Upper lobe of left lung (tissue), 6 donors: ENCODE measurements around the gene OOSP1. TPM values are rescaled to one million over a fixed set of nuclear protein-coding genes. Genes with fewer than 3 reads are reported as not detected.

Experiments used
- ATAC-seq, 2 donors: fragments of 200-7000 bp; cut with Tn5 transposase; one replicate each; pipeline ENCODE4 v1.9.1; 2022; ENCODE audit warnings: mild to moderate bottlenecking in 2 of 2, moderate library complexity in 2 of 2; ENCODE audit not compliant: low FRiP score in 2 of 2
- DNase-seq, 2 donors: peaks; one replicate each; pipeline ENCODE4 v3.0.0-alpha.2; 2019 to 2020
- H3K27ac ChIP-seq, 4 donors: fragments of 200-600 bp; sonication (generic); one replicate each; pipeline ENCODE4 v1.5.1; 2016 to 2019
- H3K27me3 ChIP-seq, 4 donors: fragments of 200-600 bp; sonication (generic); one replicate each; pipeline ENCODE4 v1.5.1; 2017 to 2019
- H3K36me3 ChIP-seq, 4 donors: fragments of 200-600 bp; sonication (generic); one replicate each; pipeline ENCODE4 v1.5.1; 2016 to 2019
- H3K4me1 ChIP-seq, 4 donors: fragments of 200-600 bp; sonication (generic); one replicate each; pipeline ENCODE4 v1.5.1; 2018 to 2019
- H3K4me3 ChIP-seq, 4 donors: fragments of 200-600 bp; sonication (generic); one replicate each; pipeline ENCODE4 v1.5.1; 2017 to 2019; ENCODE audit warnings: mild to moderate bottlenecking in 2 of 4, moderate library complexity in 1 of 4
- H3K9me3 ChIP-seq, 4 donors: fragments of 200-600 bp; sonication (generic); one replicate each; pipeline ENCODE4 v1.5.1; 2018 to 2019
- CTCF ChIP-seq, 6 experiments: fragments of 450-650 bp in 4 of 6; fragments of 200-600 bp in 2 of 6; sonication (generic) in 2 of 6; IDR thresholded peaks; one replicate each; pipeline ENCODE4 v1.5.1; 2016 to 2019; ENCODE audit warnings: antibody characterized with exemption in 6 of 6
- EP300 ChIP-seq, 4 donors: sonication (generic); formaldehyde crosslinking; IDR thresholded peaks; one replicate each; pipeline ENCODE4 v1.5.1; 2017; ENCODE audit warnings: antibody characterized with exemption in 4 of 4, control low read depth in 2 of 4
- POLR2A ChIP-seq, 4 donors: fragments of 450-650 bp; IDR thresholded peaks; one replicate each; pipeline ENCODE4 v1.5.1; 2016 to 2017; ENCODE audit warnings: antibody characterized with exemption in 4 of 4, mild to moderate bottlenecking in 2 of 4
- POLR2AphosphoS5 ChIP-seq, 2 donors: sonication (generic); formaldehyde crosslinking; IDR thresholded peaks; one replicate each; pipeline ENCODE4 v1.5.1; 2017; ENCODE audit warnings: antibody characterized with exemption in 2 of 2
- WGBS, 2 donors: methylation state at CpG; one replicate each; pipeline ENCODE4 v1.1.5; 2017 to 2018; 5-methylcytosine and 5-hydroxymethylcytosine counted together
- total RNA-seq, 6 donors: library from RNA; depleted of rRNA in 4 of 6; stranded (reverse); fragments of >200 nt in 4 of 6; gene quantifications; one replicate each; pipeline versions ENCODE4 v1.1.0 to v1.2.1, GENCODE V29; 2016 to 2021
- donor health status: DM: no; HTN: no; CAD: no; lungs with moderate emphysema.
- donor health status: DM: no; HTN: yes; CAD: no; lungs with severe emphysema.

The OOSP1 gene
- total RNA-seq, 6 donors from 2014 or later, result 0.91 TPM; not detected in 5

GRCh38 chr11:59963733-59964132, 25.5 kb downstream of the OOSP1 start, which contains the start of gene OOSP4A:
Gene OOSP4A, plus strand, starts transcription at chr11:59964033. Its CDS starts 0 bp downstream, at chr11:59964033.
- Histone ChIP-seq H3K36me3 (no peaks in the 10 kb centered on the region), H3K9me3 (no peaks in the 10 kb centered on the region), H3K4me3 (no peak within 1 kb of the TSS), H3K27ac (no peak within 1 kb of the TSS), H3K27me3 (no peaks in the 10 kb centered on the region), H3K4me1 (no peaks in the 10 kb centered on the region)
- TF ChIP-seq CTCF (IDR thresholded peaks at IDR 0.05), result no peak
- TF ChIP-seq EP300 (IDR thresholded peaks at IDR 0.05), result no peak
- TF ChIP-seq POLR2A (IDR thresholded peaks at IDR 0.05), result no peak
- no peak for TF ChIP-seq POLR2AphosphoS5 (IDR thresholded peaks at IDR 0.05)
- ATAC-seq (no peak), DNase-seq (no peak)
- WGBS, 2 donors, result 82 to 90% methylated on average over 3 of the region's 3 CpGs

DNA sequence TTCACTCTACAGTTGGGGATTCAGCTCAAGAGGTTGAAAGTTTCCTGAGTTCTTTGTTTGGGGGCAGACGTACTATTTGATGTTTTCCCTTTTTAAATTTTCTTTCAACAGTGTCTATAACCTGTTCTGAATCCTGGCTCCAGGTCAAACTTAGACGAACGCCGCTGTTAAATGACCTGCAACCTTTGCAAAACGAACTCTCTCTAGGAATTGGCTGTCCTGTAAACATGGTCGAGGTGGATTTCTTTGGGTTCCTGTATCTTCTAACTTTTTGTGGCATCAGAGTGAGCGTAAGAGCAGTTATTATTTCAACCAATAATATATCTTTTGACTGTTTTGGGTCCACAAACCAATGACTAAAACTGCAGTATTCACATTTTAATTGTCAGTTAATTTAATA, 27.2 kb downstream of the OOSP1 start:
- no peak overlapping the region for H3K4me3 ChIP-seq
- DNase-seq, result no peak
- WGBS, 2 donors, result 77 to 87% methylated on average over 7 of the region's 7 CpGs

DNA sequence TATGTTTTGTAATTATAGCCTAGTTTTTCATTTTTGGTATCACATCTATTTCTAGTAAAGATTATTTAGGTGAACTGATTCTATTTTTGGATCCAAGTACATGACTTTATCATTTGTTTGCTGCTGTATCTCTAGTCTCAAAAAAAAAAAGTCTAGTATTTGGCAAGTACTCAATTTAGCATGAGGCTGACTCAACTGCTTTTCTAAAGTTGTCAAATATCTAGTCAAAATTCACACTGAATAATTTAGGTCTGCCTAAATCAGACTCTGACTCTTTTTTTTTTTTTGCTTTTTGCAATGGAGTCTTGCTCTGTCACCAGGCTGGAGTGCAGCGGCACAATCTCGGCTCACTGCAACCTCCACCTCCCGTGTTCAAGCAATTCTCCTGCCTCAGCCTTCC, 28.0 kb downstream of the OOSP1 start:
- Histone ChIP-seq H3K4me3 (no peak overlapping the region), H3K4me1 (no peaks in the 10 kb centered on the region), H3K9me3 (no peaks in the 10 kb centered on the region), H3K27me3 (no peaks in the 10 kb centered on the region), H3K27ac (no peak overlapping the region), H3K36me3 (no peaks in the 10 kb centered on the region)
- ATAC-seq, result no peak
- 97 to 100% methylated on average over 3 of the region's 3 CpGs for WGBS, 2 donors
- no peak for DNase-seq
- TF ChIP-seq EP300 (IDR thresholded peaks at IDR 0.05) (no peak), POLR2AphosphoS5 (IDR thresholded peaks at IDR 0.05) (no peak), CTCF (IDR thresholded peaks at IDR 0.05) (no peak)

More for the DNA sequence above, 27.2 kb downstream of the OOSP1 start:
- ATAC-seq, result no peak
- H3K36me3 ChIP-seq, result no peaks in the 10 kb centered on the region
- no peaks in the 10 kb centered on the region for H3K27me3 ChIP-seq
- TF ChIP-seq POLR2AphosphoS5 (IDR thresholded peaks at IDR 0.05), result no peak
- TF ChIP-seq CTCF (IDR thresholded peaks at IDR 0.05), result no peak
- TF ChIP-seq POLR2A (IDR thresholded peaks at IDR 0.05), result no peak
- TF ChIP-seq EP300 (IDR thresholded peaks at IDR 0.05), result no peak
- H3K9me3 ChIP-seq, result no peaks in the 10 kb centered on the region
- H3K27ac ChIP-seq, result no peak overlapping the region
- H3K4me1 ChIP-seq, result no peaks in the 10 kb centered on the region

GRCh38 chr11:59967677-59968394, 29.6 kb downstream of the OOSP1 start:
- no peaks in the 10 kb centered on the region for H3K4me1 ChIP-seq
- no peaks in the 10 kb centered on the region for H3K27me3 ChIP-seq
- no peak for ATAC-seq
- no peak overlapping the region for H3K4me3 ChIP-seq
- H3K9me3 ChIP-seq, result no peaks in the 10 kb centered on the region
- no peaks in the 10 kb centered on the region for H3K36me3 ChIP-seq
- WGBS, 2 donors, result 82 to 93% methylated on average over 3 of the region's 3 CpGs
- TF ChIP-seq POLR2AphosphoS5 (IDR thresholded peaks at IDR 0.05), result no peak
- no peak for TF ChIP-seq POLR2A (IDR thresholded peaks at IDR 0.05)
- TF ChIP-seq CTCF (IDR thresholded peaks at IDR 0.05), result no peak
- no peak for TF ChIP-seq EP300 (IDR thresholded peaks at IDR 0.05)
- H3K27ac ChIP-seq, result no peak overlapping the region
- no peak for DNase-seq

- 66 to 74% methylated on average over 1 of the region's 1 CpG for WGBS, 2 donors
- no peak overlapping the region for H3K4me3 ChIP-seq
- H3K27ac ChIP-seq, result no peak overlapping the region
- H3K4me1 ChIP-seq, result no peaks in the 10 kb centered on the region
- no peaks in the 10 kb centered on the region for H3K27me3 ChIP-seq
- H3K9me3 ChIP-seq, result no peaks in the 10 kb centered on the region
- H3K36me3 ChIP-seq, result no peaks in the 10 kb centered on the region
- TF ChIP-seq CTCF (IDR thresholded peaks at IDR 0.05), result no peak
- TF ChIP-seq POLR2AphosphoS5 (IDR thresholded peaks at IDR 0.05), result no peak
- TF ChIP-seq POLR2A (IDR thresholded peaks at IDR 0.05), result no peak
- ATAC-seq (no peak), DNase-seq (no peak)
Observed at GRCh38 chr11:59968395-59968783, 30.2 kb downstream of the OOSP1 start.
